Effector memory CD8-positive, alpha-beta T cell (primary cell): ENCODE data around the gene LEFTY1.

Experiments
- ATAC-seq: fragments of 150-1000 bp; cut with Tn5 transposase; replicated peaks from 2 replicates; pipeline ENCODE4 v1.10.0; 2021; ENCODE audit warnings: mild to moderate bottlenecking, moderate library complexity
- DNase-seq, 3 experiments: peaks; one replicate each; pipeline ENCODE4 v3.0.0; 2021
- H3K27ac Mint-ChIP-seq, 2 donors: one replicate each; pipeline ENCODE4 v1.8.0; 2022; ENCODE audit warnings: mild to moderate bottlenecking in 2 of 2, mixed read lengths in 2 of 2, moderate library complexity in 2 of 2
- H3K27me3 Mint-ChIP-seq, 2 donors: one replicate each; pipeline ENCODE4 v1.8.0; 2022; ENCODE audit warnings: mixed read lengths in 2 of 2
- H3K36me3 Mint-ChIP-seq: one replicate; pipeline ENCODE4 v1.8.0; 2022; ENCODE audit warnings: mild to moderate bottlenecking, moderate library complexity, mixed read lengths; ENCODE audit not compliant: insufficient read depth
- H3K4me1 Mint-ChIP-seq, 2 donors: one replicate each; pipeline ENCODE4 v1.8.0; 2022; ENCODE audit warnings: low read depth in 2 of 2, mixed read lengths in 2 of 2
- H3K4me3 Mint-ChIP-seq, 2 donors: one replicate each; pipeline ENCODE4 v1.8.0; 2022; ENCODE audit warnings: mild to moderate bottlenecking in 2 of 2, mixed read lengths in 2 of 2, moderate library complexity in 2 of 2
- H3K9me3 Mint-ChIP-seq, 2 donors: one replicate each; pipeline ENCODE4 v1.8.0; 2022; ENCODE audit warnings: mixed read lengths in 2 of 2

LEFTY1 gene

DNA sequence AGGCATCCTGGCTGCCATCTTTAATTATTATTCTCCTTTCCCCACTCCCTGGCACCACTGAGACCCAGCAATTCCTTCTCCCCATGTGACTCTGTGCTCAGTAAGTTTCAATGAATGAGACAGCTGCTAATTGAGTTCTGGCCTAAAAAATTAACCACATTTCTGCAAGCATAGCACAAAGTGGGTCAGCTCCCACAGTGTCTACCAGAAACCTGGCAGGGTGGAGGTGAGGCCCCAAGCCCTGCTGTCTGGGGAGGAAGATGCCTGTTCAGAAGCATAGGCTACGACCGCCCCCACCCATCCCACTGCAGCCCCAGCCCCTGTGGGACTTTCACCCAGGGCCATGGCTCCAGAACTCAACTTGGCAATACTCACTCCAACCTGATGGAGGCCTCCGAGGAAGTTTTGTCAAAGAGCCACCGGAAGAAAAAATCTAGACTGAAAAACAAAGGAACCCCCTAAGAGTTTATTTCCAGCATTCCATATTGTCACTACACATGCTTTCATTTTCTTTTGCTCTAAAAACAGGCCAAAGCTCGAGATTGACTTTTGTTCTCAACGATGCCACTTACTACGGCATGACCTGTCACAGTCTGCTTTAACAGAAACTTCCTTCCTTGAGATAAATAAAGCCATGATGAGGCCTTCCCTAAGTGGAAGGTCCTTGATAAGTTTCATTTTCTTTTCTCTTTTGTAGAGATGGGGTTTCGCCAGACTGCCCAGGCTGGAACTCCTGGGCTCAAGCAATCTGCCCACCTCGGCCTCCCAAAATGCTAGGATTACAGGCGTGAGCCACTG, 33.2 kb downstream of the LEFTY1 start:
- Mint-ChIP-seq H3K9me3 (no peaks in the 10 kb centered on the region), H3K27me3 (no peaks in the 10 kb centered on the region), H3K27ac (peak overlapping the region; percentile 28 to 47), H3K4me3 (peak overlapping the region in 1 of 2 donors; percentile 37), H3K4me1 (peaks cover 28 to 39% of the 10 kb centered on the region in 2 donors), H3K36me3 (peaks cover 78% of the 10 kb centered on the region)
- DNase-seq (peak in 2 of 3 experiments; percentile 25 to 26), ATAC-seq (peak; percentile 86)

DNA sequence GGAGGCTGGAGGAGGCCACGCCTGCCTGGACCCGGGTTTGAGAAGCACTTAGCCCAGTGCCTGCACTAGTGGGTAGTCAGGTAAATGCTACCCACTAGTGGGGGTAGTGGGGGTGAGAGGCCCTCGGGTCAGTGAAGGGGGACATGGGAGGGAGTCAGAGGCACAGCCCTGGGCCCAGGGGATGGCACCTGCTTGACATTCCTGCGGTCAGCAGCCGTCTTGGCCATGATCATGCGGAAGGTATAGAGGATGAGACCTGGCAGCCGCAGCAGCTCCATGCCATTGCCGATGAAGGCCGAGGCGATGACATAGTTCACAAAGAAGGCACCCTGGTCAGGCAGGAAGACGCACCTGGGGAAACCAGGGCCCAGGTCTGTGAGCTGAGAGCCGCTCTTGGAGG, 35.5 kb downstream of the LEFTY1 start:
- Mint-ChIP-seq H3K27me3 (no peaks in the 10 kb centered on the region), H3K4me3 (no peak overlapping the region), H3K36me3 (peaks cover 71% of the 10 kb centered on the region), H3K4me1 (peaks cover 48 to 50% of the 10 kb centered on the region in 2 donors), H3K9me3 (no peaks in the 10 kb centered on the region), H3K27ac (peak overlapping the region; percentile 84 to 93)
- DNase-seq = no peak
- ATAC-seq = no peak

DNA sequence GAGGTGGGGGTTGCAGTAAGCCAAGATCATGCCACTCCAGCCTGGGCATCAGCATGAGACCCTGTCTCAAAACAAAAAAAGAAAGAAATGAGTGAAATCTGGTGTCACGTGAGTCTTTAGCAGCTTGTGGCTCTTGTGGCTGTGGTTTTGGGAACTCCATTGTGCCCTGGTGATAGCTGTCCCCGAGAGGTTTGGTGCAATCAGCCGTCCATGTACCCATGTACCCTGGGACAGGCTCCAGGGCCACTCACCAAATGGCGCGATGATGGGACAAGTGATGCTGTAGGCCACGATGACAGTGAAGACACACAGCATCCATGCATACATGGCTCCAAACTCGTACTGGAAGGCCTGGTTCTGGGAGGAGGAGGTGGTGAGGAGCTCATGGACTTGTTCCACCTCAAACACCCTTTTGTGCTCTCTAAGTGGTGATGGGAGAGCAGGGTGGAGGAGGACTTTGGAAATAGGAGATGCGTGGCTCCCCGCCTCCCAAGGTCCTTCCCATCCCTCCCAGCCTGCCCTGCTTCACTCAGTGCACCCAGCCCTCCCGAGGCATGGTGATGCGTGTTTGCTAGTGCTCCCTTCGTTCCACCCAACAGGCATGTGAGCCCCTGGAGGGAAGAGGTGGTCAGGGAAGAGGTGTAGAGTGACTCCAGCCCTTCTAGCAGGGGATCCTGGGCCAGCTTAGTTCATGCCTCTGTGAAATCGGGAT, 36.4 kb downstream of the LEFTY1 start:
- Mint-ChIP-seq H3K4me3 (peak overlapping the region; percentile 48 to 72), H3K27me3 (no peaks in the 10 kb centered on the region), H3K4me1 (peaks cover 56 to 58% of the 10 kb centered on the region in 2 donors), H3K27ac (peak overlapping the region; percentile 93 to 94), H3K36me3 (peaks cover 64% of the 10 kb centered on the region), H3K9me3 (no peaks in the 10 kb centered on the region)
- ATAC-seq (no peak), DNase-seq (no peak)

DNA sequence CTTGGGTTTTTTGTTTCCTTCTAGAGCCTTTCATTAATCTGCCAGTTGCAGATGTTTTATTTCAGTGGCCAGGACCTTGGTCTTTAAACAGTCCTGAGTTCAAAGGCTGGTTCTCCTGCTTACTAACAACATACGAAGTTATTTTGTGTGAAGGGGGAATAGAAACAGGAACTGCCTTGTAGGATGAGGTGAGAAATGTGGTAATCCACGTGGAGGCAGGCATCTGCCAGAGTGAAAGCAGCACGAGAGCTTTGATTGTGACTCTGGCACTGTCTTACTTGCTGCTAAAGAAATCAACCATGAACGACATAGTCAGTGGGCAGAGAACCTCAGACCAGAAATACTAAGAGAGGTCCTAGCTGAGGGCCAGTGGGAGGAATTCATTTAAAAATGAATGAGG, 37.1 kb downstream of the LEFTY1 start:
- peaks cover 59 to 65% of the 10 kb centered on the region in 2 donors for H3K4me1 Mint-ChIP-seq
- peaks cover 58% of the 10 kb centered on the region for H3K36me3 Mint-ChIP-seq
- no peaks in the 10 kb centered on the region for H3K9me3 Mint-ChIP-seq

DNA sequence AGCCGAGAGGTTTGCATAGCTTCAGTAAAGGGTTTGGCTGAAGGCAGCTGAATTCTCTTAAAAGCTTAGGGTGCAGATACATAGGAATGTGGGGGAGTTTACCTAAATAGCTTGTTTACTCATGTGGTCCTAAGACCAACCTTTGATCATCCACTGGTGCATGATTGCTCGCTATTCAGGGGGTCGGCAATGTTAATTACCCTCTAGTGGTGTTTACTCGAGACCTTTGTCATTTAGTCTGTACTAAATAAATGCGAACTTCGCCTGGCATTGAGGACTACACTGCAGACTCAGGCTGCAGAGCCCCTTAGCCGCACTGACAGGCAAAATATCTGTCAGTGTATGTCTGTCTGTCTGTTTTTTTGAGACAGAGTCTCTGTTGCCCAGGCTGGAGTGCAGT, 38.6 kb downstream of the LEFTY1 start:
- Mint-ChIP-seq H3K36me3 (peaks cover 52% of the 10 kb centered on the region), H3K9me3 (no peaks in the 10 kb centered on the region), H3K27me3 (no peaks in the 10 kb centered on the region), H3K4me1 (peaks cover 55 to 57% of the 10 kb centered on the region in 2 donors), H3K27ac (peak overlapping the region; percentile 96 to 97), H3K4me3 (peak overlapping the region; percentile 44 to 70)
- ATAC-seq (no peak), DNase-seq (no peak)

More for the DNA sequence above, 37.1 kb downstream of the LEFTY1 start:
- ATAC-seq = peak; percentile 41
- DNase-seq = peak in 2 of 3 experiments; percentile 11 to 19
- Mint-ChIP-seq H3K4me3 (peak overlapping the region; percentile 48 to 72), H3K27me3 (no peaks in the 10 kb centered on the region), H3K27ac (peak overlapping the region; percentile 93 to 94)

DNA sequence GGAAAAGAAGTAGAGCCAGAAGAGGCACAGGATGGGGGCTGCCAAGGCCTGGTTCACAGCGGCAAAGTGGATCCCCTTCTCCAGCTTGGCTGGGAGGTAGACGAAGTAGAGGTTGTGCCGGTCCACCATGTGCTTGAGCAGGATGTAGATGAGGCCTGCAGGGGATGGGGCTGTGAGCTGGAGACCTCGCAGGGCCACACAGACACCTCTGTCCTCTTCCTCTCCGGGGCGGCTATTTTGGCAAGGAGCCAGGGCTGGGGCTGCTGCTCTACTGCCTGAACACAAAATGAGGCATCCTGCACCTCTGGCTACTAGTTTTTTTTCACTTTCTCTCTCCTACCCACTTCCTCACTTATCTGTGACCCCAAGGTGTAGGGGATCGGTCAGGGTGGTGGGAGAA, 39.0 kb downstream of the LEFTY1 start:
- H3K27me3 Mint-ChIP-seq = no peaks in the 10 kb centered on the region
- H3K36me3 Mint-ChIP-seq = peaks cover 49% of the 10 kb centered on the region
- DNase-seq (peak; percentile 51 to 61 (median 57)), ATAC-seq (peak; percentile 59)
- peak overlapping the region; percentile 96 to 97 for H3K27ac Mint-ChIP-seq
- H3K4me1 Mint-ChIP-seq = peaks cover 55 to 57% of the 10 kb centered on the region in 2 donors
- H3K9me3 Mint-ChIP-seq = no peaks in the 10 kb centered on the region
- peak overlapping the region; percentile 44 to 70 for H3K4me3 Mint-ChIP-seq

DNA sequence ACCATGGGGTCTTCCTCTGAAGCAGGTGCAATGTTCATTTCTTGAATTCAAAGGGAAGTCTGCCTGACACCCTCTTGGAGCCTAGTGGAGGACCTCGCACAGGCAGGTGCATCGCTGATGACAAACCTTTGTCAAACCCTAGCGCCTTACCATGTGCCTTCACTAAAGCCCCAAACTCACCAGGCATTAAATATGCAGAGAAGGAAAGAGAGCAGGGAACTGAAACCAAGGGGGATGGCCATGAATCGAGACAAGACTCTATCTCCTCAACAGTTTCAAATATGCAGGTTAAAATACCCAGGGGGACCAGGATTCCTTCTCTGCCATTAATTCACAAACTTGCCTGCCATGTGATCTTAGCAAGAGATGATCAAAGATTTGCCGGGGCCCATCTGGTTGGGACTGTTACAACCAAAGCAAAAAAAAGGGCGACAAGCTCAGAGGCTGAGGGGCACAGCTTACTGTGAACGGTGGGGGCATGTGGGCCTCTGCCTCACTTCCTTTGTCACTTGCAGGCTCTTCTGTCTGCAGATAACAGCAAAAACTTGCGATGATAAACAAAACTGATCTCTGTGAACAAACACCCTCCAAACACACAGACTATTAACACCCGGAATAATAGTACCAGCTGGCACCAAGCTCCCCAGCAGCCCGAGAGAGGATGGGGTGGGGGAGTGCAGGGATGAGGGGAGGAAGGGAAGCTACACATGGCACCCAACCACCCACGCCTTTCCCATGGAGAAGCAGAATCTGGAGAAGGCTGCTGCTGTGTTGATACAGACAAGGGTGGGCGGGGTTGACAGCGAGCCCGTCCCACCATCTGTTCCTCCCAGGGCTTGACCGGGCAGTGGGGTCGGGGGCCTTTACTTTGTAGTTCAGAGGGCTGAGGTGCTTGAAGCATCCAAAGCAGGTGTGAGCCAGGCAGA, 40.7 kb downstream of the LEFTY1 start:
- H3K27me3 Mint-ChIP-seq = no peaks in the 10 kb centered on the region
- DNase-seq (peak; percentile 34 to 48 (median 47)), ATAC-seq (peak; percentile 80)
- H3K4me1 Mint-ChIP-seq = peaks cover 55 to 58% of the 10 kb centered on the region in 2 donors
- peaks cover 49% of the 10 kb centered on the region for H3K36me3 Mint-ChIP-seq
- H3K9me3 Mint-ChIP-seq = no peaks in the 10 kb centered on the region
- H3K4me3 Mint-ChIP-seq = peak overlapping the region; percentile 78
- H3K27ac Mint-ChIP-seq = peak overlapping the region; percentile 96 to 97

DNA sequence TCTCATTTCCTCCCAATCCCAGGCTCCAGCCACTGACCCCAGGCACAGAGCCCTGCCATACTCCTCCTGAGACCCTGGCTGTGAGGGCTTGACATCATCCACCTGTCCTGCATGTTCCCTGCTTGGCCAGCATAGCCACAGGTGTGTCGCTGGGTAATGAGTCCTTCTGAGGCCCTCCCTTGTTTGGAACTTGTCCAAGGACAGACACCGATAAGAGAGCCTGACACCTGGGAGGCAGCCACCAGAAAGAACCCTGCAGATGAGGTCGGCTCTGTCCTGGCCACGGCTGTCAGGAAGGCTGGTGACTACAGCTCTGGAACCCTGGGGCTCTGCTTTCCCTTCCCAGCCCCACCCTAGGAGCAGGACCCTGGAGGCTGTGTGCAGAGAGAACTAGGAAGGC, 41.3 kb downstream of the LEFTY1 start:
- DNase-seq (no peak), ATAC-seq (no peak)
- Mint-ChIP-seq H3K9me3 (no peaks in the 10 kb centered on the region), H3K27ac (peak overlapping the region; percentile 96 to 97), H3K4me3 (peak overlapping the region; percentile 78), H3K27me3 (no peaks in the 10 kb centered on the region), H3K4me1 (peaks cover 51 to 59% of the 10 kb centered on the region in 2 donors), H3K36me3 (peaks cover 42% of the 10 kb centered on the region)

DNA sequence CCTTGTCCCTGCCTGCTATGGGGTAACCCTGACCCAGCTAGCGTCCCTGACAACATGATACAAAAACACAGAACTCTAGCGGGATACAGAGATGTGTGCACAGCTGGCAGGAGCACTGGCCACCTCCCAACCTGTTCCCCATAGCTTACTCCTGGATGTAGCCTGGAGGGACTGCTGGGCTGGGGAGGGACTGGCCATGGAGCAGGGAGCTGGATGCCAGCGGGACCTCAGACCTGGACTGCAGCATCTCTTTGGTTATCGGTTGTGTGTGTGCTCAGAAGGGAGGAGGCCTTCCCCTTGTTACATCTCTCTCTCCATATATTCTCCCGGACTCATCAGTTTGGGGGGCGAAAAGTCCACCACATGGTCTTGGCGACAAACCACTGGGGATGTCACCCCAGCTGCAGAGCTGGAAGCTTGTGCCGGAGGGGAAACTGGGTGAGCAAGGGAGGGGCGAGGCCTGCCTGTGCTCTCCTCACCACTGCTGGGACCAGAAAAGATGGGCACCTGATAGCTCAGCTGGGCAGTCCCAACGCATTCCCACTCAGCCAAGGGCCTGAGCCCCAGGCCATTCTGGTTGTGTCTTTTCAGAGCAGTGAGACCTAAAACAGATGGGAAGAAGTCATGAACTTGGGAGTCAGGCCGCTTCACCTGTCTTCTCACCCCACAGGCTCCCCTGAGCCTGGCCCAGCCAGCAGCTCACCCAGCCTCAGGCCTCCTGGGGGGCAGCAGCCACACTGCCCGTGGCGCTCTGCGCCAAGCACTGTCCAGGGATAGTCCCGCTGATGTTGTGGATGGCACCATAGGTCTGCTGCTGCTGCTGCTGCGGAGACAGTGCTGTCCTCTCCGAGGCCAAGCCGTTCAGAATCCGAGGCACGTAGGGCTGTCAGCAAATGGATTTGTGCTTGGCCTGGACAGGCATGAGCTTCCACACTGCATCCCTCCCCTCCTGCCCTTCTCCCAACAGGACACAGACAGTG, 42.3 kb downstream of the LEFTY1 start:
- Mint-ChIP-seq H3K27me3 (no peaks in the 10 kb centered on the region), H3K4me3 (no peak overlapping the region), H3K4me1 (peaks cover 46 to 57% of the 10 kb centered on the region in 2 donors), H3K9me3 (no peaks in the 10 kb centered on the region), H3K27ac (peak overlapping the region; percentile 96 to 97), H3K36me3 (peaks cover 33% of the 10 kb centered on the region)
- no peak for DNase-seq
- no peak for ATAC-seq

DNA sequence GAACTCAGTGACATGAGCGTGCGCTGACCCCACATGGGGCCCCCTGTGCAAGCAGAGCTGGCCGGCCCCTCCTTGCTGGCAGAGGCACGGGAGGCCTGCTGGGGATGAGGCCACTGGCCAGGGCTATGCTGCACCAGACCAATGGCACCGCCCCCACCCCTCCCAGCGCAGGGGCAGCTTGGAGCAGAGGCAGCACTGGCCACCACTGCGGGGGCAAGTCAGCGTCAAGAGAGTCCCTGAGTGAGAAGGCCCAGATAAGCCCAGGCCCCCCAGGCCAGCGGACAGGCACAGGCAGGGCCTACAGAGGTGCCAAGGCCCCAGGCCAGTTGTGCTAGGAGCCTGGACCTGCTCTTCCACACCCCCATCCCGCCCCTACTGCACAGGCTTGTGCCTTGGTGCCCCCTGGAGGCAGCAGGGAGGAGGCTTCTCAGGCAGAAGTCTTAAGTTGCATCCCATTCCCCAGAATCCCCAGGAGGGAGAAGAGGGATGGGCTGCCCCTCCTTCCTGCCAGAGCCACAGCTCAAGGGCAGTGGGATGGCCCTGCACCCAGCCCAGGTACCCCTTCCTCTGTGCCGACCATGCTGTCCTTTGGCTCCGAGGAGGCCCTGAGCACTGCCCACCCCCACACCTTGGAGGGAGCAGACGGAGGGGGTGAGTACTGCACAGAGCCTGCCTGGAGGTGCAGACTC, 43.2 kb downstream of the LEFTY1 start:
- Mint-ChIP-seq H3K27ac (peak overlapping the region; percentile 58 to 68), H3K27me3 (no peaks in the 10 kb centered on the region), H3K36me3 (peaks cover 29% of the 10 kb centered on the region), H3K9me3 (no peaks in the 10 kb centered on the region), H3K4me1 (peaks cover 44 to 53% of the 10 kb centered on the region in 2 donors), H3K4me3 (no peak overlapping the region)
- ATAC-seq = no peak
- DNase-seq = no peak

DNA sequence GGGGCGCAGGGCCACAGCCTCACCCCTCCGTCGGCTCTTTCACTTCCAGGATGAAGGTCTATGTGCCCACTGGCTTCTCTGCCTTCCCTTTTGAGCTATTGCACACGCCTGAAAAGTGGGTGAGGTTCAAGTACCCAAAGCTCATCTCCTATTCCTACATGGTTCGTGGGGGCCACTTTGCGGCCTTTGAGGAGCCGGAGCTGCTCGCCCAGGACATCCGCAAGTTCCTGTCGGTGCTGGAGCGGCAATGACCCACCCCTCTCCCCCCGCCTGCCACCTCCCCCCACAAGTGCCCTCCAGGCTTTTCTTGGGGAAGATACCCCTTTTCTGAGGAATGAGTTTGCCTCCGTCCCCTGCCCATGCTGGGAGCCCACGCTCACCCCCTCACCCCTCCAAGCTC, 43.8 kb downstream of the LEFTY1 start:
- H3K27me3 Mint-ChIP-seq = no peaks in the 10 kb centered on the region
- ATAC-seq (no peak), DNase-seq (no peak)
- no peak overlapping the region for H3K4me3 Mint-ChIP-seq
- no peaks in the 10 kb centered on the region for H3K9me3 Mint-ChIP-seq
- H3K36me3 Mint-ChIP-seq = peaks cover 24% of the 10 kb centered on the region
- H3K4me1 Mint-ChIP-seq = peaks cover 41 to 51% of the 10 kb centered on the region in 2 donors
- H3K27ac Mint-ChIP-seq = peak overlapping the region; percentile 58 to 68
